Measurements from ENCODE around the gene KRTAP13-3. TPM values are rescaled to one million over a fixed set of nuclear protein-coding genes. Genes with fewer than 3 reads are reported as not detected.

The KRTAP13-3 gene
- total and polyA plus RNA-seq, 2 of the 13 experiments (the other 11 are each of a cell fraction or from before 2014, with no cell fraction given) = not detected

GRCh38 chr21:30447056-30447455, 21.3 kb upstream of the KRTAP13-3 start:
- Histone ChIP-seq H3K79me2 (ENCODE audit: insufficient read depth, low read length) (no peaks in the 10 kb centered on the region), H3K4me2 (ENCODE audit: low read depth, low read length) (no peak overlapping the region), H3K27ac (ENCODE audit: extremely low read length, insufficient read depth, low read length) (no peak overlapping the region), H3K9me3 (ENCODE audit: low read length) (peaks cover 83% of the 10 kb centered on the region), H3K27me3 (ENCODE audit: control insufficient read depth in 1 of 2, insufficient read depth in 2 of 2, low read length in 2 of 2) (no peaks in the 10 kb centered on the region), H3K4me3 (replicated peaks in 1 of 3; ENCODE audit: insufficient read depth in 1 of 3, low read depth in 2 of 3, low read length in 3 of 3) (no peak overlapping the region), H4K20me1 (ENCODE audit: insufficient read depth, low read length) (no peaks in the 10 kb centered on the region), H3K9ac (ENCODE audit: insufficient read depth, low read depth, low read length) (no peak overlapping the region), H3K4me1 (ENCODE audit: insufficient read depth, low read length) (no peaks in the 10 kb centered on the region), H3K36me3 (replicated peaks in 1 of 2; ENCODE audit: control insufficient read depth in 1 of 2, insufficient read depth in 2 of 2, low read length in 2 of 2) (no peaks in the 10 kb centered on the region), H2AFZ (ENCODE audit: low read length) (no peak overlapping the region)
- POLR2A ChIA-PET = no interaction called here
- 0% methylated on average over 4 of the region's 4 CpGs for WGBS (ENCODE audit: low lambda C conversion rate)
- intact Hi-C loops (cut with micrococcal nuclease; ENCODE audit: unreplicated experiment) (no loop called here), in situ Hi-C loops (cut with HindIII; ENCODE audit: extremely low pct_ligation_motif_present, low pct_unique_long_range_greater_than_20kb) (no loop called here)
- DNase-seq (ENCODE audit: low spot score) (no peak), ATAC-seq (no peak), FAIRE-seq (no peak)
- CTCF ChIA-PET (ENCODE audit: low intra/inter-chr PET ratio, low total read pairs) = no interaction called here
- no TSS peak for BruUV-seq (replicated peaks)
- TF ChIP-seq DNMT1 (CRISPR knock-in tag; IDR thresholded peaks at IDR 0.05) (no peak), ZNF264 (CRISPR knock-in tag; IDR thresholded peaks at IDR 0.05) (no peak), ZNF777 (CRISPR knock-in tag; IDR thresholded peaks at IDR 0.05) (no peak), ELF1 (CRISPR knock-in tag; IDR thresholded peaks at IDR 0.05) (no peak), SRSF9 (IDR thresholded peaks at IDR 0.05; ENCODE audit: borderline replicate concordance, insufficient read depth, low read depth, low read length, poor library complexity, severe bottlenecking) (no peak), RAD51 (IDR thresholded peaks at IDR 0.05; ENCODE audit: borderline replicate concordance) (no peak), KLF12 (CRISPR knock-in tag; IDR thresholded peaks at IDR 0.05; ENCODE audit: borderline replicate concordance) (no peak), RAD21 (CRISPR knock-in tag; IDR thresholded peaks at IDR 0.05) (no peak)

- WGBS (ENCODE audit: low lambda C conversion rate) = 13% methylated on average over 1 of the region's 1 CpG
- POLR2A ChIA-PET = no interaction called here
- Histone ChIP-seq H3K9me3 (ENCODE audit: low read length) (peaks cover 89% of the 10 kb centered on the region), H3K79me2 (ENCODE audit: insufficient read depth, low read length) (no peaks in the 10 kb centered on the region), H3K4me2 (ENCODE audit: low read depth, low read length) (no peak overlapping the region), H3K27me3 (ENCODE audit: control insufficient read depth in 1 of 2, insufficient read depth in 2 of 2, low read length in 2 of 2) (no peaks in the 10 kb centered on the region), H3K4me3 (replicated peaks in 1 of 3; ENCODE audit: insufficient read depth in 1 of 3, low read depth in 2 of 3, low read length in 3 of 3) (no peak overlapping the region), H3K36me3 (replicated peaks in 1 of 2; ENCODE audit: control insufficient read depth in 1 of 2, insufficient read depth in 2 of 2, low read length in 2 of 2) (no peaks in the 10 kb centered on the region), H3K9ac (ENCODE audit: insufficient read depth, low read depth, low read length) (no peak overlapping the region), H3K27ac (ENCODE audit: extremely low read length, insufficient read depth, low read length) (no peak overlapping the region), H2AFZ (ENCODE audit: low read length) (no peak overlapping the region), H3K4me1 (ENCODE audit: insufficient read depth, low read length) (no peaks in the 10 kb centered on the region), H4K20me1 (ENCODE audit: insufficient read depth, low read length) (no peaks in the 10 kb centered on the region)
- no peak for DNase-seq (ENCODE audit: low spot score)
- intact Hi-C loops (cut with micrococcal nuclease; ENCODE audit: unreplicated experiment) (no loop called here), in situ Hi-C loops (cut with HindIII; ENCODE audit: extremely low pct_ligation_motif_present, low pct_unique_long_range_greater_than_20kb) (no loop called here)
- CTCF ChIA-PET (ENCODE audit: low intra/inter-chr PET ratio, low total read pairs) = no interaction called here
- no peak for ATAC-seq
- no TSS peak for BruUV-seq (replicated peaks)
- FAIRE-seq = no peak
- no peak for TF ChIP-seq MAFK (conservative IDR thresholded peaks at IDR 0.05 in 1 of 2, IDR thresholded peaks at IDR 0.05 in 1 of 2; ENCODE audit: low read length in 2 of 2)
- TF ChIP-seq NFAT5 (CRISPR knock-in tag; IDR thresholded peaks at IDR 0.05) = no peak
- no peak for TF ChIP-seq FOXC1 (CRISPR knock-in tag; IDR thresholded peaks at IDR 0.05; ENCODE audit: borderline replicate concordance)
- no peak for TF ChIP-seq ZNF839 (CRISPR knock-in tag; IDR thresholded peaks at IDR 0.05; ENCODE audit: borderline replicate concordance)
- TF ChIP-seq CEBPG (CRISPR knock-in tag; IDR thresholded peaks at IDR 0.05) = no peak
- TF ChIP-seq CCDC6 (CRISPR knock-in tag; IDR thresholded peaks at IDR 0.05) = no peak
- TF ChIP-seq SMARCE1 (IDR thresholded peaks at IDR 0.05; ENCODE audit: borderline replicate concordance) = no peak
- no peak for TF ChIP-seq THAP8 (CRISPR knock-in tag; IDR thresholded peaks at IDR 0.05; ENCODE audit: borderline replicate concordance)
These were observed 18.5 kb upstream of the KRTAP13-3 start for GRCh38 chr21:30444204-30444603.

Data from HepG2 (cell line).